ENCODE results near the gene CUX1. TPM values are rescaled to one million over a fixed set of nuclear protein-coding genes. Genes with fewer than 3 reads are reported as not detected.

CUX1 gene
- total RNA-seq, 1 experiment from 2014 or later: 39.6 TPM

DNA sequence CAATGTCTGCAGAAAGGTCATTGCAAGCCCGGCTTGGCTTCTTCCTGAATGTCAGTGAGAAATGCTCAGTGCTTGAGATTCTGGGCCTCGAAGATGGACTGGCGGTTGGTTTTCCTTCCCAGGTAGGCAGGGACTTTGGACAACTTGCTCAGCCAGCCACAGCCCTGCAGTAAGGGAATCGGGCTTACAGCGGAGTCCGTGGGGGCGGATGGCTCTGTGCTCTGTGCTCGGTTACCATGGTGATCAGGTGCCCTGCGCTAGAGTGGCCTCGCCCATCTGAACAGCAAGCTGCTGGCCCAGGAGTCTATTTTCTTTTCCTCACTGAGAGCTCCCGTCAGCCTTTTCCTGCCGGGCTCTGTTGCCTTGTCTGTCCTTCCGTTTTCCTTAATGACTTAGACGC is 391.4 kb downstream of the CUX1 start:
- DNase-seq (no peak), ATAC-seq (no peak)
- no peaks in the 10 kb centered on the region for H3K9me3 ChIP-seq (ENCODE audit: low read length)
- intact Hi-C loops (cut with micrococcal nuclease): no loop called here
- no peaks in the 10 kb centered on the region for H3F3A ChIP-seq (ENCODE audit: low read length, unreplicated experiment)
- H3K27ac ChIP-seq (ENCODE audit: low read length): no peak overlapping the region
- H3K36me3 ChIP-seq (ENCODE audit: low read depth, low read length): no peaks in the 10 kb centered on the region
- no peak overlapping the region for H3K4me2 ChIP-seq (ENCODE audit: low read length)
- no TSS peak for BruUV-seq (replicated peaks)
- no peak overlapping the region for H2AFZ ChIP-seq (ENCODE audit: low read length)
- no peak overlapping the region for H3K9ac ChIP-seq (ENCODE audit: low read length)
- no peaks in the 10 kb centered on the region for H3K4me1 ChIP-seq (ENCODE audit: insufficient read depth, low read length)
- no peaks in the 10 kb centered on the region for H3K79me2 ChIP-seq (ENCODE audit: low read length)
- no peak overlapping the region for H3K4me3 ChIP-seq (ENCODE audit: low read length)
- H4K20me1 ChIP-seq (ENCODE audit: low read length): no peaks in the 10 kb centered on the region
- no peaks in the 10 kb centered on the region for H3K9me2 ChIP-seq (replicated peaks; ENCODE audit: low read length)
- TF ChIP-seq EZH2phosphoT487 (IDR thresholded peaks at IDR 0.05; ENCODE audit: borderline replicate concordance, low read length) (no peak), EZH2 (IDR thresholded peaks at IDR 0.05; ENCODE audit: low read length, unreplicated experiment) (no peak), CTCF (conservative IDR thresholded peaks at IDR 0.05; ENCODE audit: low read depth, low read length) (no peak)
- no peaks in the 10 kb centered on the region for H3K27me3 ChIP-seq (ENCODE audit: low read length)
- CTCF ChIA-PET: no interaction called here
- POLR2A ChIA-PET (ENCODE audit: unreplicated experiment): no interaction called here

DNA sequence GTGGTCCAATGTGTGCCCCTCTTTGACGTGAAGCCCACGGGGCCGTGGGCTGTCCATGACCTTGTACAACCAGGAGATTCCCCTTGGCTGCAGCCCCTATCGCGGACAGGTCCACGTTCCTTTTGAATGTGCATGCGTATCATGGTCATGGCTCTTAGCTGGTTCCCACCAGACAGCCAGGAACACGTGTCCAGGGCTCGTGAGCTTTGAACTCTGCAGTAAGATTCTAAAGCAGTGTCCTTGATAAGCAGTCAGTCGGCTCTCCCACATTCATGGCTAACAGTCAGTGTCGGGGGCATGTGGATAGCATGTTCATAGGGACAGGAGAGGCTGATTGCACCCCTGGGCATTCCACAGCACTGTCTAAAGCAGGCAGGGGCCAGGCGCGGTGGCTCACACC is 393.4 kb downstream of the CUX1 start:
- BruUV-seq (replicated peaks): no TSS peak
- Histone ChIP-seq H3K4me3 (ENCODE audit: low read length) (no peak overlapping the region), H3K36me3 (ENCODE audit: low read depth, low read length) (no peaks in the 10 kb centered on the region), H3K4me2 (ENCODE audit: low read length) (no peak overlapping the region), H3K27ac (ENCODE audit: low read length) (no peak overlapping the region), H2AFZ (ENCODE audit: low read length) (no peak overlapping the region), H3K4me1 (ENCODE audit: insufficient read depth, low read length) (no peaks in the 10 kb centered on the region), H3K9me2 (replicated peaks; ENCODE audit: low read length) (no peaks in the 10 kb centered on the region), H3K9me3 (ENCODE audit: low read length) (no peaks in the 10 kb centered on the region), H4K20me1 (ENCODE audit: low read length) (no peaks in the 10 kb centered on the region), H3K9ac (ENCODE audit: low read length) (no peak overlapping the region), H3K27me3 (ENCODE audit: low read length) (no peaks in the 10 kb centered on the region), H3F3A (ENCODE audit: low read length, unreplicated experiment) (no peaks in the 10 kb centered on the region), H3K79me2 (ENCODE audit: low read length) (no peaks in the 10 kb centered on the region)
- ATAC-seq (no peak), DNase-seq (no peak)
- CTCF ChIA-PET: no interaction called here
- intact Hi-C loops (cut with micrococcal nuclease): no loop called here
- TF ChIP-seq EZH2 (IDR thresholded peaks at IDR 0.05; ENCODE audit: low read length, unreplicated experiment): no peak
- no peak for TF ChIP-seq CTCF (conservative IDR thresholded peaks at IDR 0.05; ENCODE audit: low read depth, low read length)
- TF ChIP-seq EZH2phosphoT487 (IDR thresholded peaks at IDR 0.05; ENCODE audit: borderline replicate concordance, low read length): no peak
- POLR2A ChIA-PET (ENCODE audit: unreplicated experiment): interaction anchor here (0.5 kb wide), 1 partner anchor 328 kb away, joined by 3 read pairs; no protein-coding TSS in a partner anchor

- DNase-seq: no peak
- POLR2A ChIA-PET (ENCODE audit: unreplicated experiment): no interaction called here
- no peaks in the 10 kb centered on the region for H3K4me1 ChIP-seq (ENCODE audit: insufficient read depth, low read length)
- no peak overlapping the region for H3K9ac ChIP-seq (ENCODE audit: low read length)
- no peak overlapping the region for H3K27ac ChIP-seq (ENCODE audit: low read length)
- TF ChIP-seq CTCF (conservative IDR thresholded peaks at IDR 0.05; ENCODE audit: low read depth, low read length) (no peak), EZH2 (IDR thresholded peaks at IDR 0.05; ENCODE audit: low read length, unreplicated experiment) (no peak), EZH2phosphoT487 (IDR thresholded peaks at IDR 0.05; ENCODE audit: borderline replicate concordance, low read length) (no peak)
- H3K4me3 ChIP-seq (ENCODE audit: low read length): no peak overlapping the region
- no peaks in the 10 kb centered on the region for H3K27me3 ChIP-seq (ENCODE audit: low read length)
- no peaks in the 10 kb centered on the region for H3K9me3 ChIP-seq (ENCODE audit: low read length)
- intact Hi-C loops (cut with micrococcal nuclease): no loop called here
- H2AFZ ChIP-seq (ENCODE audit: low read length): no peak overlapping the region
- no peaks in the 10 kb centered on the region for H4K20me1 ChIP-seq (ENCODE audit: low read length)
- no peak for ATAC-seq
- CTCF ChIA-PET: no interaction called here
- no peaks in the 10 kb centered on the region for H3K9me2 ChIP-seq (replicated peaks; ENCODE audit: low read length)
- H3K79me2 ChIP-seq (ENCODE audit: low read length): no peaks in the 10 kb centered on the region
- H3F3A ChIP-seq (ENCODE audit: low read length, unreplicated experiment): no peaks in the 10 kb centered on the region
- H3K36me3 ChIP-seq (ENCODE audit: low read depth, low read length): no peaks in the 10 kb centered on the region
- BruUV-seq (replicated peaks): no TSS peak
- no peak overlapping the region for H3K4me2 ChIP-seq (ENCODE audit: low read length)
Measured at GRCh38 chr7:102211590-102212550, 394.4 kb downstream of the CUX1 start.
